PC-3 (cell line): ENCODE data around the gene FHIP2A. TPM values are rescaled to one million over a fixed set of nuclear protein-coding genes. Genes with fewer than 3 reads are reported as not detected.

ENCODE experiments used
- ATAC-seq: fragments of 200-7000 bp; cut with Tn5 transposase; 2 replicates; pipeline ENCODE4 v1.9.1; 2020; ENCODE audit warnings: mild to moderate bottlenecking, moderate library complexity
- BruUV-seq: library from RNA; stranded (reverse); fragments of 400-500 nt; replicated peaks from 2 replicates; lab custom pipeline; 2021; lab: Mats Ljungman, UMichigan
- CTCF ChIA-PET: fragments of 300-600 bp; sonication (Branson Sonifier 250); formaldehyde crosslinking; loops from one replicate; lab custom pipeline; 2022; ENCODE audit warnings: antibody characterized with exemption; lab: Charles Lee
- POLR2A ChIA-PET: fragments of 300-600 bp; sonication (Branson Sonifier 250); formaldehyde crosslinking; loops from one replicate; lab custom pipeline; 2022; ENCODE audit warnings: antibody characterized with exemption; ENCODE audit not compliant: unreplicated experiment; lab: Charles Lee
- DNase-seq: peaks from one replicate; pipeline ENCODE4 v3.0.0-alpha.2; 2015
- H2AFZ ChIP-seq: fragments of 300-600 bp; sonication (generic); 2 replicates; pipeline ENCODE4 v1.6.0; 2016; ENCODE audit warnings: antibody characterized with exemption, low read length
- H3F3A ChIP-seq: fragments of 300-600 bp; sonication (generic); one replicate; pipeline ENCODE4 v1.6.0; 2017; ENCODE audit warnings: antibody characterized with exemption, low read length, control low read depth, mild to moderate bottlenecking; ENCODE audit not compliant: unreplicated experiment
- H3K27ac ChIP-seq: fragments of 300-600 bp; sonication (generic); 2 replicates; pipeline ENCODE4 v1.5.1; 2016; ENCODE audit warnings: mild to moderate bottlenecking, low read length
- H3K27me3 ChIP-seq: fragments of 300-600 bp; sonication (generic); 2 replicates; pipeline ENCODE4 v1.6.1; 2016; ENCODE audit warnings: low read length, mixed read lengths
- H3K36me3 ChIP-seq: fragments of 300-600 bp; sonication (generic); 2 replicates; pipeline ENCODE4 v1.6.1; 2016; ENCODE audit warnings: low read depth, mixed run types, low read length, mixed read lengths
- H3K4me1 ChIP-seq: fragments of 300-600 bp; sonication (generic); 2 replicates; pipeline ENCODE4 v1.5.1; 2016; ENCODE audit warnings: low read length; ENCODE audit not compliant: insufficient read depth
- H3K4me2 ChIP-seq: fragments of 300-600 bp; sonication (generic); 2 replicates; pipeline ENCODE4 v1.6.0; 2016; ENCODE audit warnings: low read length
- H3K4me3 ChIP-seq: fragments of 300-600 bp; sonication (generic); 2 replicates; pipeline ENCODE4 v1.5.1; 2016; ENCODE audit warnings: mild to moderate bottlenecking, low read length, mixed read lengths
- H3K79me2 ChIP-seq: fragments of 300-600 bp; sonication (generic); 2 replicates; pipeline ENCODE4 v1.6.1; 2017; ENCODE audit warnings: low read length, mixed read lengths
- H3K9ac ChIP-seq: fragments of 300-600 bp; sonication (generic); 2 replicates; pipeline ENCODE4 v1.6.0; 2016; ENCODE audit warnings: mild to moderate bottlenecking, low read length
- H3K9me2 ChIP-seq: fragments of 300-600 bp; sonication (generic); replicated peaks from 2 replicates; pipeline ENCODE4 v1.6.1; 2016; ENCODE audit warnings: mixed run types, low read length, mixed read lengths
- H3K9me3 ChIP-seq: fragments of 300-600 bp; sonication (generic); 2 replicates; pipeline ENCODE4 v1.6.1; 2016; ENCODE audit warnings: low read length, mixed read lengths
- H4K20me1 ChIP-seq: fragments of 300-600 bp; sonication (generic); 2 replicates; pipeline ENCODE4 v1.6.1; 2016; ENCODE audit warnings: low read length, mixed read lengths
- EZH2 ChIP-seq: fragments of 300-600 bp; sonication (generic); IDR thresholded peaks from one replicate; pipeline ENCODE4 v1.6.1; 2017; ENCODE audit warnings: antibody characterized with exemption, mild to moderate bottlenecking, low read length; ENCODE audit not compliant: unreplicated experiment
- EZH2phosphoT487 ChIP-seq: fragments of 300-600 bp; sonication (generic); IDR thresholded peaks from 2 replicates; pipeline ENCODE4 v1.6.1; 2018; ENCODE audit warnings: mild to moderate bottlenecking, antibody characterized with exemption, low read length, borderline replicate concordance
- intact Hi-C: fragments of 100-400 bp; cut with micrococcal nuclease; formaldehyde crosslinking; loops from 2 replicates; pipeline ENCODE4 v1.9.0; 2023
- total RNA-seq: library from RNA; depleted of rRNA; stranded (reverse); fragments of >200 nt; gene quantifications from 2 replicates; pipeline ENCODE4 v1.2.3, GENCODE V29; 2014
- TF ChIP-seq, protein P1 (sequence below): fragments of 300-600 bp; sonication (generic); conservative IDR thresholded peaks from 2 replicates; pipeline ENCODE4 v1.5.1; 2017; ENCODE audit warnings: antibody characterized with exemption, low read depth, mild to moderate bottlenecking, low read length

FHIP2A gene
- total RNA-seq, 1 experiment from 2014 or later = 3.7 TPM

DNA sequence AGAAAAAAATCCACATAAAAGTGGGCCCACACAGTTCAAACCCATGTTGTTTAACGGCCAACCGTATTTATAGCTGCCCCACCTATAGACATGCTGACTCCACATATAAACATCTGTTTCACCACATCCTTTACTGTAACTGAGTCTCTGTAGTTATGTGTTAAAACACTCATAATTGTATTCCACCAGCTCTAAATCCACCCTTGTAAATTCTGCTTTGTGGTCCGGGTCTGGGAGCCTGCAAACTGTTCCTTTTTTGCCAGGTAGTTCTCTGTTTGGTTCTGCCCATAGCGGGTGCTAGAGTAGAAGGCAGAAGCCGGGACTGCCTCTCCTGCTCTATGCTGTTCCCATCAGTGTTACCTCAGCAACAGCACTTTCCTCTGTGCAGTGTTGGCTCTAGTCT is 20.2 kb upstream of the FHIP2A start:
- Histone ChIP-seq H3K9me2 (no peaks in the 10 kb centered on the region), H3K27me3 (no peaks in the 10 kb centered on the region), H3K79me2 (no peaks in the 10 kb centered on the region), H2AFZ (no peak overlapping the region), H3K4me3 (no peak overlapping the region), H3K4me2 (no peak overlapping the region), H3K4me1 (no peaks in the 10 kb centered on the region), H3K36me3 (no peaks in the 10 kb centered on the region), H4K20me1 (no peaks in the 10 kb centered on the region), H3K9ac (no peak overlapping the region), H3K27ac (no peak overlapping the region), H3F3A (no peaks in the 10 kb centered on the region), H3K9me3 (no peaks in the 10 kb centered on the region)
- ChIA-PET POLR2A (no interaction called here), CTCF (no interaction called here)
- TF ChIP-seq EZH2phosphoT487 (no peak), EZH2 (no peak)
- TF ChIP-seq, protein P1, sequence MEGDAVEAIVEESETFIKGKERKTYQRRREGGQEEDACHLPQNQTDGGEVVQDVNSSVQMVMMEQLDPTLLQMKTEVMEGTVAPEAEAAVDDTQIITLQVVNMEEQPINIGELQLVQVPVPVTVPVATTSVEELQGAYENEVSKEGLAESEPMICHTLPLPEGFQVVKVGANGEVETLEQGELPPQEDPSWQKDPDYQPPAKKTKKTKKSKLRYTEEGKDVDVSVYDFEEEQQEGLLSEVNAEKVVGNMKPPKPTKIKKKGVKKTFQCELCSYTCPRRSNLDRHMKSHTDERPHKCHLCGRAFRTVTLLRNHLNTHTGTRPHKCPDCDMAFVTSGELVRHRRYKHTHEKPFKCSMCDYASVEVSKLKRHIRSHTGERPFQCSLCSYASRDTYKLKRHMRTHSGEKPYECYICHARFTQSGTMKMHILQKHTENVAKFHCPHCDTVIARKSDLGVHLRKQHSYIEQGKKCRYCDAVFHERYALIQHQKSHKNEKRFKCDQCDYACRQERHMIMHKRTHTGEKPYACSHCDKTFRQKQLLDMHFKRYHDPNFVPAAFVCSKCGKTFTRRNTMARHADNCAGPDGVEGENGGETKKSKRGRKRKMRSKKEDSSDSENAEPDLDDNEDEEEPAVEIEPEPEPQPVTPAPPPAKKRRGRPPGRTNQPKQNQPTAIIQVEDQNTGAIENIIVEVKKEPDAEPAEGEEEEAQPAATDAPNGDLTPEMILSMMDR = no peak
- DNase-seq = no peak
- BruUV-seq = no TSS peak
- intact Hi-C loops = no loop called here
- ATAC-seq = no peak

DNA sequence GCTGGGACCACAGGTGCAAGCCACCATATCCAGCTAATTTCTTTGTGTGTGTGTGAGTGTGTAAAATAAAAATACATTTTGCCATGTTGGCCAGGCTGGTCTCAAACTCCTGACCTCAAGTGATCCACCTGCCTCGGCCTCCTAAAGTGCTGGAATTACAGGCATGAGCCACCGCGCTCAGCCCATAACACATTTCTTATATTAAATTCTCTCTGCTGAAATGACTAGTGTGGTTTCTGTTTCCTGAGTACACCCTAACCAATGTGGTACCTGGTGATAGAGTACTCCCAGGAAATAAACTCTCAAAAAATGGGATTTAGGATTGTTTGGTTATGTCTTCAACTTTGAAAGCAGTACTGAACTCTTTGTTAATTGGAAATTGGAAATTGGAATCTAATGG is 19.4 kb upstream of the FHIP2A start:
- TF ChIP-seq EZH2phosphoT487 (no peak), EZH2 (no peak)
- TF ChIP-seq, protein P1 = no peak
- Histone ChIP-seq H3K79me2 (no peaks in the 10 kb centered on the region), H3K4me2 (no peak overlapping the region), H3F3A (no peaks in the 10 kb centered on the region), H3K9me3 (no peaks in the 10 kb centered on the region), H2AFZ (no peak overlapping the region), H3K4me1 (no peaks in the 10 kb centered on the region), H3K9ac (no peak overlapping the region), H3K9me2 (no peaks in the 10 kb centered on the region), H3K4me3 (no peak overlapping the region), H3K27ac (no peak overlapping the region), H4K20me1 (no peaks in the 10 kb centered on the region), H3K27me3 (no peaks in the 10 kb centered on the region), H3K36me3 (no peaks in the 10 kb centered on the region)
- no peak for DNase-seq
- ChIA-PET POLR2A (no interaction called here), CTCF (no interaction called here)
- ATAC-seq = no peak
- no TSS peak for BruUV-seq
- intact Hi-C loops = no loop called here

DNA sequence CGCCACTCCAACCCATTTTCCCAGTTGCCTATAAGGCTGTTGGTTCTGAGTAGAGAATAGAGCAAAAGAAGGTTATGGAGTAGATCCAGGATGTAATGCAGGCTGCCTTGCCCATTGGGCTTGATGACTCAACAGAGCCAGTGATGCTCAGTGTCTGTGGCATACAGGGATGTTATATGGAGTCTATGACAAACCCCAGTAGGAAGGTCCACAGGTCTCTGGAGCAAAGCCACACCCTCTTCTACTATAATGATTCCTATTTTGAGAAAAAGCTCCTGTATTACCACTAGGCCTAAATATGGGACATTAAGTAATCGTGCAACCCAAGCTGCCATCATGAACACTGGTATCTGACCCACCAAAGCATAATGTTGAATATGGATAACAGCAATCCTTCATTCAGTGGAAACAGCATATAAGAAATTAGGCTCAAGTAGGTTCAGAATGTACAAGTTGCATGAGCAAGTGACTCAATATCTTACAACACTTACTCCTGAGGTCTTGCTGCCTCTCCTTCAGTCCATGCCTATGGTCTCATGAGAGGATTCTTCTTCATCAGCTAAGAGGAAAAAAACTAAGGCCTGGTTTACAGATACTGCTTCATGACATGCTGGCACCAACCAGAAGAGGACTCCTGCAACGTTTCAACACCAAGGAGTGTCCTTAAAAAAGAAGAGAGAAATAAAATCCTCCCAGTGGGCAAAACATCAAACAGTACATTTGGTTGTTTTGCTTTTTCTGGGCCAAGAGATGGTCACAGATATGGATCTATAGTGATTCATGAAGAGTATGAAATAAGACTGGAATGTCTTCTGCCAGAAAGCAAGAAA is 14.8 kb upstream of the FHIP2A start:
- Histone ChIP-seq H3K9me3 (no peaks in the 10 kb centered on the region), H3F3A (no peaks in the 10 kb centered on the region), H3K9me2 (no peaks in the 10 kb centered on the region), H4K20me1 (no peaks in the 10 kb centered on the region), H3K36me3 (no peaks in the 10 kb centered on the region), H3K79me2 (no peaks in the 10 kb centered on the region), H3K4me3 (no peak overlapping the region), H3K9ac (no peak overlapping the region), H2AFZ (no peak overlapping the region), H3K4me2 (no peak overlapping the region), H3K27me3 (no peaks in the 10 kb centered on the region), H3K4me1 (no peaks in the 10 kb centered on the region), H3K27ac (no peak overlapping the region)
- TF ChIP-seq EZH2phosphoT487 (no peak), EZH2 (no peak)
- TF ChIP-seq, protein P1 = no peak
- DNase-seq (no peak), ATAC-seq (no peak)
- ChIA-PET CTCF (no interaction called here), POLR2A (no interaction called here)
- BruUV-seq = no TSS peak
- intact Hi-C loops = no loop called here
